A673 (cell line): ENCODE data around the gene CHCHD6.

ENCODE experiments used
- EZH2 ChIP-seq: fragments of 200-600 bp; sonication (generic); IDR thresholded peaks from 2 replicates; pipeline ENCODE4 v1.6.1; 2017; ENCODE audit warnings: borderline replicate concordance, low read depth, mild to moderate bottlenecking, mixed read lengths, antibody characterized with exemption, low read length; ENCODE audit not compliant: poor library complexity, severe bottlenecking
- TF ChIP-seq, protein P1 (sequence below): fragments of 300-800, 200-600 bp; sonication (generic); conservative IDR thresholded peaks from 2 replicates; pipeline ENCODE4 v1.5.1; 2017; ENCODE audit warnings: low read depth, mild to moderate bottlenecking, antibody characterized with exemption, low read length, moderate library complexity, mixed read lengths

- TF ChIP-seq, protein P1, sequence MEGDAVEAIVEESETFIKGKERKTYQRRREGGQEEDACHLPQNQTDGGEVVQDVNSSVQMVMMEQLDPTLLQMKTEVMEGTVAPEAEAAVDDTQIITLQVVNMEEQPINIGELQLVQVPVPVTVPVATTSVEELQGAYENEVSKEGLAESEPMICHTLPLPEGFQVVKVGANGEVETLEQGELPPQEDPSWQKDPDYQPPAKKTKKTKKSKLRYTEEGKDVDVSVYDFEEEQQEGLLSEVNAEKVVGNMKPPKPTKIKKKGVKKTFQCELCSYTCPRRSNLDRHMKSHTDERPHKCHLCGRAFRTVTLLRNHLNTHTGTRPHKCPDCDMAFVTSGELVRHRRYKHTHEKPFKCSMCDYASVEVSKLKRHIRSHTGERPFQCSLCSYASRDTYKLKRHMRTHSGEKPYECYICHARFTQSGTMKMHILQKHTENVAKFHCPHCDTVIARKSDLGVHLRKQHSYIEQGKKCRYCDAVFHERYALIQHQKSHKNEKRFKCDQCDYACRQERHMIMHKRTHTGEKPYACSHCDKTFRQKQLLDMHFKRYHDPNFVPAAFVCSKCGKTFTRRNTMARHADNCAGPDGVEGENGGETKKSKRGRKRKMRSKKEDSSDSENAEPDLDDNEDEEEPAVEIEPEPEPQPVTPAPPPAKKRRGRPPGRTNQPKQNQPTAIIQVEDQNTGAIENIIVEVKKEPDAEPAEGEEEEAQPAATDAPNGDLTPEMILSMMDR: no peak
- no peak for TF ChIP-seq EZH2
These were observed 245.0 kb downstream of the CHCHD6 start for GRCh38 chr3:126948980-126949535.
